NCI-H128 (cell line): Measurements from ENCODE around the gene RIPPLY3.
"Not testable (repeated sequence)": the region's sequence is repeated elsewhere in the genome, so short reads cannot be mapped to it uniquely, and the experiment has no call there.

ENCODE experiments used
- DNase-seq: peaks from one replicate; lab custom pipeline; 2025; ENCODE audit not compliant: unreplicated experiment; lab: John Stamatoyannopoulos, UW

The RIPPLY3 gene

GRCh38 chr21:36980280-36981048, 26.0 kb upstream of the RIPPLY3 start:
- no peak for DNase-seq

GRCh38 chr21:36981049-36981391, 25.5 kb upstream of the RIPPLY3 start:
- DNase-seq, result no peak

- no peak for DNase-seq
These were observed 24.4 kb upstream of the RIPPLY3 start for GRCh38 chr21:36981977-36982700.

- no peak for DNase-seq
These were observed 20.5 kb upstream of the RIPPLY3 start for GRCh38 chr21:36985751-36986594.

GRCh38 chr21:36987845-36988244, 18.7 kb upstream of the RIPPLY3 start:
- DNase-seq, result no peak

GRCh38 chr21:36988536-36988935, 18.0 kb upstream of the RIPPLY3 start:
- DNase-seq, result no peak

- DNase-seq, result not testable (repeated sequence)
These were observed 17.3 kb upstream of the RIPPLY3 start for GRCh38 chr21:36989199-36989698.

GRCh38 chr21:36989699-36990507, 16.6 kb upstream of the RIPPLY3 start:
- peak; percentile 55 for DNase-seq

- no peak for DNase-seq
These were observed 15.8 kb upstream of the RIPPLY3 start for GRCh38 chr21:36990508-36991205.

- no peak for DNase-seq
These were observed 13.8 kb upstream of the RIPPLY3 start for GRCh38 chr21:36992671-36993070.

- DNase-seq, result no peak
These were observed 11.9 kb upstream of the RIPPLY3 start for GRCh38 chr21:36994501-36995158.

- DNase-seq, result not testable (repeated sequence)
These were observed 11.2 kb upstream of the RIPPLY3 start for GRCh38 chr21:36995285-36995684.

- no peak for DNase-seq
These were observed 7.2 kb upstream of the RIPPLY3 start for GRCh38 chr21:36999131-36999898.

- DNase-seq, result no peak
These were observed 6.1 kb upstream of the RIPPLY3 start for GRCh38 chr21:37000381-37000780.

GRCh38 chr21:37001441-37001840, 5.1 kb upstream of the RIPPLY3 start:
- DNase-seq, result no peak

- DNase-seq, result not testable (repeated sequence)
These were observed 3.7 kb upstream of the RIPPLY3 start for GRCh38 chr21:37002851-37003250.

GRCh38 chr21:37003917-37004316, 2.6 kb upstream of the RIPPLY3 start:
- DNase-seq, result not testable (repeated sequence)

- no peak for DNase-seq
These were observed 685 bp upstream of the RIPPLY3 start for GRCh38 chr21:37005548-37006485.
